ENCODE measurements around the gene PLEKHA7.
"Not testable (repeated sequence)": the region's sequence is repeated elsewhere in the genome, so short reads cannot be mapped to it uniquely, and the experiment has no call there.

The PLEKHA7 gene

DNA sequence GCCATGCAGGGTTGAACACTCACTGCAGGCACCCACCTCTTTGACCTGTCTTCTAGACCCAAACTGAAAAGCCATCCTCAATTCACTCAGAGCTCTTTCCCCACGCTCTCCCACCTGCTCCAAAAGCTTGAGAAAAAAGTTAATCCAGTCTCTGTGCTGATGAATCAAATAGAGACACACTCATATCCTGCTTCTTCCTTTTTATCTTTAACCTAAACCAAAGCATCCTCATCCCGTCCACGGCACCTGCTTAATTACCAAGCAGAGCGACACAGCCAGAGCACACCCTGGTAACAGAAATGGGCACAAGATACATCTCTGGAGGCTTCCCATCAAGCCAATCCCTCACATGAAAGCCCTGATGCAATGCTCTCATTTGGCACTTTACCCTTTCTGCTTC, 102.6 kb downstream of the PLEKHA7 start:
- no peak for DNase-seq (ENCODE audit: low read depth in 1 of 2, low spot score in 1 of 2)

DNA sequence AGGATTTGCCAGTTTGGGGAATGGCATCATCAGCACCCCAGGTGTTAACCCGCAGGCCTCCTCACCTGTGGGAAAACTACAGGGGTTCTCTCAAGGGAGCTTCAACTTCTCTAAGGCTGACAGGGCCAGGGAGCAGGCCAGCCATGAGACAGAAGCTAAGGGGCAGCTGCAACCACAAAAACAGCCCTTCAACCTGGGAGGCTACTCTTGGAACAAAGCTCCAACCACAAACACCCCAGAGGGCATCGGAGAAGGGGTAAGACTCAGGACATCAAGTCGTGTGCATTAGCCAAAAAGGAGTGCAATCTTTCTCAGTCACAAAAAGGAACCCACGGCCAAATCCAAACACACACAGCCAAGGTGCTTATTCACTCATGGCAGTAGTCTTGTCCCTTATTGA, 103.0 kb downstream of the PLEKHA7 start:
- DNase-seq (ENCODE audit: low read depth in 1 of 2, low spot score in 1 of 2): no peak

DNA sequence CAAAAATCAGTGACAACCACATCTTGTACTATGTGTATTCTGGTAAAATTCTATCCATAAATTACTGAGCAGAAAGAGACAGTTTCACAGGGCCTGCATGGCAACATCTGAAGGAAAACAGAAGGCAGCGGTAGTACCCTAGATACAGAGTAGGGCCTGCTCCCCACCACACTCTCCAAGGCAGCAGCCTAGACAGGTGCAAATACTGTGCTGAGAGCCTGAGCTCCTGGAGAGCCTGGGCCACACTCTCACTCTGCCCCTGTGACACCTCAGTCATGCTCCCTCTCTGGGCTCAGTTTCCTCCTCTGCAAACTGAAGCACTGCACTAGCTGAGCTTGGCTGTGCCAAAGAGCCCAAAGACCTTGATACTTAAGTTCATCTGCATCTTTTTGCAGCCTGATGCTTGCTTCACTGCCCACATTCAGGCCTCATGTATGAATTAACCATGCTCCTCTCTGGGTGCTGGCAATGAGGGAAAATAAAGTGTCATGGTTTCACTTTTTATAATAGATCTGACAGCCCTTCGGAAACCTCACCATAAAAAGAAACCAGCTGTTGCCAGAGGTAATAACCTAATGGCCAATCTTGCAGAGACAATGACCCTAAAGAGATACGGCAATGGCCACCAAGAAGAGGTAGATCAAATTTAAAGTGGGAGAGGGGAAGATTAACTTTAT, 104.7 kb downstream of the PLEKHA7 start:
- no peak for DNase-seq (ENCODE audit: low read depth in 1 of 2, low spot score in 1 of 2)

DNA sequence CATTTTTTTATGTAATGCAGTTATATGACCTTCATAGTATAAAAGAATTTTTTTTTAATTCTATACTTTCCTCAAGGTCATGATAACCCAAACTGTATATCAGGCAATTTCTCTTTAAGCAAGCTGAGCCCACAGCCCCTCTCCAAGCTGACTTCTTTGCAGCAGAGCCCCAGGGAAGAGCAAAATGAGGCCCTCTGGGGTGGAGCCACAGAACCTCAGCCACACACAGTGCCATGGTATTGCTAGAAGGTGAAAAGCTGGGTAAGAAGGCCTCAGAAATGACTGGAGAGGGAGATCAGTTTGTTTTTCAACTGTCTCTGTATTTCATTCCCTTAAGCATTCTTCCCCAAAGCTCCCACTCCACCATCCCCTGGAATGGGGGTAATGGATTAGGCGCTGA, 108.8 kb downstream of the PLEKHA7 start:
- DNase-seq (ENCODE audit: low read depth in 1 of 2, low spot score in 1 of 2): no peak

DNA sequence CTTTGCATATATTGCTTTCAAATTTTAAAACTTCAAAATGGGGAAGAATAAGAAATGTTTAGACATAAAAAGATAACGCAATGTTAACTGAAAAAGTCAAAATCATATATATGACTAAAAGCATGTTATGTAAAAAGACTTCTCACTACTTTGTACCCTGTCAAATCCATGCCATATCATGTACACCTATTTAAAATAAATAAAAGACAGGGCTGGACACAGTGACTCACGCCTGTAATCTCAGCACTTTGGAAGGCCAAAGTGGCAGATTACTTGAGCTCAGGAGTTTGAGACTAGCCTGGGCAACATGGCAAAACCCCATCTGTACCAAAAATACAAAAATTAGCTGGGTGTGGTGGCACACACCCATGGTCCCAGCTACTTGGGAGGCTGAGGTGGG, 109.5 kb downstream of the PLEKHA7 start:
- not testable (repeated sequence) for DNase-seq (ENCODE audit: low read depth in 1 of 2, low spot score in 1 of 2)

DNA sequence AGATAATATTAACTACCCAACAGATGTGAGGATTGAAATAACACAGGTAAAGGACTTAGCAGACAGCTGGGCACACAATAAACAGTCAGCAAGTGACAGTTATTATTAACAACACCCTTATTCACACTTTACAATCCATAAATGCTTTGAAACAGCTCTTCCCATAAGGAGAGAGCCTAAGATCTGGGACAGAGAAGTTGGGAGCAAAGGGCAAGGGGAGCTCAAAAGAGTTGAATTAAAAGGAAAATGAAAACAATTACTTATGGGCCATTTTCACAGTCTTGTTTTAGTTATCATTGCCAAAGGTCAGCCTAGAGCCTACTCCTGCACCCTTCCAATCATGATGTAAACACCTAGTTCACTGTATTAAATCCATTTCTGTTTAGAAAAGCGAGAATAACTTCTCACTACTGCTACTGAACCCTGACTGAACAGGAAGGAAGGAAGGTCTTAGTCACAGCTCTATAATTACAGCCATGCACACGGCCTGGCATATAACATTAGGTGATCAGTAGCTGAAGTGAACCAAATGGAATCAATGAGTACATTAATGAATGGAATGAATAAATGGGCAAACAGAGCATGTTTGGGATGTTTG, 111.3 kb downstream of the PLEKHA7 start:
- peak in 1 of 2 donors; percentile 21 for DNase-seq (ENCODE audit: low read depth in 1 of 2, low spot score in 1 of 2)

DNA sequence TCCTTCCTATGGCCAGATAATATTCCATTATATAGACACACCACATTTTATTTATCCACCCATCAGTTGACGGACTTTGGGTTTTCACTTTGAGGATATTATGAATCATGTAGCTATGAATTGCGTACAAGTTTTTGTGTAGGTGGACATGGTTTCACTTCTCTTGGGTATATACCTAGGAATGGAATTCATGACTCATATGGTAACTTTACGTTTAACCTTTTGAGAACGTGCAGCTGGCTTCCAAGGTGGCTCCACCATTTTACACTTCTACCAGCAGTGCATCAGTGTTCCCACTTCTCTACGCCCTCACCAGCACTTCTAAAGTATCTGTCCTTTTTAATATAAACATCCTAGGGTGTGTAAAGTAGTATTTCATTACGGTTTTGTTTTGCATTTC, 112.0 kb downstream of the PLEKHA7 start:
- DNase-seq (ENCODE audit: low read depth in 1 of 2, low spot score in 1 of 2): peak in 1 of 2 donors; percentile 46

DNA sequence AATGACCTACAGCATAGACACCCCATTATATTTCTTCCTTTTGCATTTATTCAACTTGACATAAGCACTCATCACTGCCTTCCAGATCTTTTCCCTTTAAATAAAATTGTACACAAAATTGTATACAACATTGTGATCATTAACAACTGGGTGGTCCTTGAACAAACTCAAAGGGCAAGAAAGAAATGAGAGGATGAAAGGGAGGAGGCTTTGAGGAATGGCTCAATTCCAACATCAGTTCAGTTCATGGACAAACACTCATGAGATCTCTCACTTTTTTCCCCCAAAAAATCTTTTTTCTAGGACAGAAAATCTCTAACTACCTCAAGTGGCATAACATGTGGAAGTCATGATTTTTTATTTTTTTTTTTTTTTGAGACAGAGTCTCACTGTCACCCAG, 113.7 kb downstream of the PLEKHA7 start:
- no peak for DNase-seq (ENCODE audit: low read depth in 1 of 2, low spot score in 1 of 2)

DNA sequence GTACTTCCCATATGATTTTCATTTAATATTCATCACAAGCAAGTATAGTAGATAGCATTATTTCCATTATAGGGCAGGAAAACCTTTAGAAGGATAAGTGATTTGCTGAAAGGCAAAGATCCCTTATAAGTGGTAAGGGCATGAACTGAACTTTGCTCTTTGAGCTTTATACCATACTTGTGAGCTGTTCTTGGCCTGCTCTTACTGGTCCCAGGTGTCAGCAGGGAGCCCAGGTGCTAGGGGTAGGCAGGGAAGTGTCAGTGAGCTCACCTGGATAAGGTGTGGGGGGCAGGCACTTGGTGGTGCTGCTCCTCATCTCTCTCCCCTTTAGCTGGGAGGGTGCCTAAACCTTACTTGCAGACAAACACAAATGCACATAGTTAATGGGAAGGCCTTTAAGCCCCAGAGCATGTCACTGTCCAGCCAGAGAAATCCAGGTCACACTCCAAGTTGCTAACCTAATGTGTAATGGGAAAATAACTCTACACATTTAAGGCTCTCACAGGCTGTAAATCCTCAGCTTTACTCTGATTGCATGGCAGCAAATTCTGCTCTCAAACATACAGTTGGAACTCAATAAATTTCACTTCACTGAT, 114.4 kb downstream of the PLEKHA7 start:
- no peak for DNase-seq (ENCODE audit: low read depth in 1 of 2, low spot score in 1 of 2)

DNA sequence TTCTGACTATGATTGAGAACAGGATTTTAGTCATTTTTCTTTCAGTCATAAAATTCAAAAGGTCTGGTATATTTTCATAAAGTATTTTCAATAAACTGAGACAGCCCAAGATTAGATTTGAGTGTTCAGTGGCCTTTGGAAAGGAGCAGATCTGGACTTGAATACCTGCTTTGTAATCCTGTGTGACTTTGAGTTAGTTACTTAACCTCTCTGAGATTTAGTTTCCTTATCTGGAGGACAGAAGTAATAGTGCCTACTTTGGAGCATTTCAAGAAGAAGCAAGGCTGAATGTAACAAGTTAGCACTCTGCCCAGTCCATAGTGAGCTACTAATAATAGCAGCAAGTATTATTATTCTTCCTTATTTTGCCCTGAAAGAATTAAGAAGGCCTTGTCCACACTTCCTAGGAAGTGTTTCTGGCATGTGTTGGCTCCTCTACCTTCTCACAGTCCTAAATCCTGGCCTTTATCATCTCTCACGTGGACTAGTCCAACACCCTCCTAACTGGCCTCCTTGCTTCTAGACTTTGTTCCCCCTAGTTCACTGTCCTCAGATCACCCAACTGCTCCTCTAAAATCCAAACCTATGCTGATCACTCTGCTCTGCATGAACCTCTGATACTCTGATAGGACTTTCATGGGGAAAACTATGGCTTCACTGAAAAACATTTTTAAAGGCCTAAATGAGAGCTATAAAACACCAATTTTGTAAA, 115.8 kb downstream of the PLEKHA7 start:
- DNase-seq (ENCODE audit: low read depth in 1 of 2, low spot score in 1 of 2): no peak

DNA sequence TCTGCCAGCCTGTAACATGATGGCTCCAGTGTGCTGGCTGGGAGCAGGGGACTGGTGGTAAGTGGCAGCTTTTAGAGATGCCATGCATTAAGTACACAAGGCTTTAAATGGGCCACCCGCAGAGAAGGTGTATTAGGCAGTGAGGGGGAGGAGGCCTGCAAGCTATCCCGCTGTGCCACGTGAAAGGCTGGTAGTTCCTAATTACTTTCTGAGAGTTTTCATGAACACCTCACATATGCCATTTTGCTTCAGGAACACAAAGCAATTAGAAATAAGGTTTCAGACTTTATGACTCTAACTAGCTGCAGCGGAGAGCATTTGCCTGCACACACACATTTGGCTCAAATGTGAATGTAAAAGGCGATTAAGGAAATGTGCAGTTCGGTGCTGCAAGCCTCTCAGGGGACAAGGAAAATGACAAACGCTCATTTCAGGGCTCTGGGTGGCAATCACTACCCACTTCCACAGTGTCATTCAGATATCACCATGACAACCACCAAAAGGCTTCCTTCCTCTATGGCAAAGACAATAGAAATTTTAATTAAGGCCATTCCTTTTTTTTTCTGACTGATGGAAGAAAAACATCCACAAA, 116.6 kb downstream of the PLEKHA7 start:
- no peak for DNase-seq (ENCODE audit: low read depth in 1 of 2, low spot score in 1 of 2)

DNA sequence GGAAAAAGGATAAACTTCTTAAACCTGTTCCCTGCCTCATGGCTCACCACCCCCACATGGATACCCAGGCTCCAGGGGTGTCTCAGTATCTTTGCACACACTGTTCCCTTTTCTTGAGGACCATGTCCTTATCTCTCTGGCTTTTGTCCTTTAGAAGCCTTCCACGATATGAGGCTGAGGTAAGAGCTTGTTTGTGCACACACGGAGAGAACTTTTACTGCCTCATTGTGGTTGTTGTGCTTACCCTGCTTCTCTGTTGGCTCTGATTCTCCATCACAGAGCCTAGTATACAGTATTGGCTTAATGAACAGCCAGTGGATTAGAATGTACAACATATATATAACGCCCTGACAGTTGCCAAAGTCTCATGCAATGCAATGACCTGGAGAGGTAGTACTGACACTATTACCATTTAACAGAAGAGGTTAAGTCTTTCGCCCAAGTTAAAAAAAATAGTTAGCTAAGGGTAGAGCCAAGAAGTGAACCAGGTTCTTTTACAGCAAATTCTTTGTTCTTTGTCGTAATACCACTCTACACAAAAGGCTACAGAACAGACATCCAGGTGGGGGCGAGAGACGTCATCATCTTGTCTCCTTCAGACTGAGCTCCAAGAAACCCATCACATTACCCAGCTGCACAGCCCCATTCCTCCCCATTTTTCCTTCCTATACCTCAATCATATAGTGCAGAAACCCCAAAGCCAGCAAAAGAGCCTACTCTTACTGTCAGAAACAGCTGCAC, 117.3 kb downstream of the PLEKHA7 start:
- DNase-seq (ENCODE audit: low read depth in 1 of 2, low spot score in 1 of 2): no peak

DNA sequence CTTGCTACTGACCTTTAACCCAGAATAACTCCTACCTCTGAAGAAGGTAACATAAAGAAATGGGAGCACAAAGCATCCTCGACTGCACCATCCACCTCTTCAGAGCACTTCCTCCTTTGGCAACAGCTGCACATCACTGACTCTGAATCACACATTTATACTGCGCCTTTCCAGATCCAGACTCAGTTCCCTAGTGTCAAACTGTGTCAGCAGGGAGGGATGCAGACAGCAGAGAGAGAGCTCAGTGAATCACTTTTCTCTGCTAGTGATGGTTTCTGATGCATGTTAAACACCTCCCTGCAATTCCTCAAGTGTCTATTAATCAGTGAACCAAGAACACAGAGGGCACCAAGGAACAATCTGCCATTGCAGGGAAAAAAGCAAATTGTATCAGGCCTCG, 118.9 kb downstream of the PLEKHA7 start:
- no peak for DNase-seq (ENCODE audit: low read depth in 1 of 2, low spot score in 1 of 2)

DNA sequence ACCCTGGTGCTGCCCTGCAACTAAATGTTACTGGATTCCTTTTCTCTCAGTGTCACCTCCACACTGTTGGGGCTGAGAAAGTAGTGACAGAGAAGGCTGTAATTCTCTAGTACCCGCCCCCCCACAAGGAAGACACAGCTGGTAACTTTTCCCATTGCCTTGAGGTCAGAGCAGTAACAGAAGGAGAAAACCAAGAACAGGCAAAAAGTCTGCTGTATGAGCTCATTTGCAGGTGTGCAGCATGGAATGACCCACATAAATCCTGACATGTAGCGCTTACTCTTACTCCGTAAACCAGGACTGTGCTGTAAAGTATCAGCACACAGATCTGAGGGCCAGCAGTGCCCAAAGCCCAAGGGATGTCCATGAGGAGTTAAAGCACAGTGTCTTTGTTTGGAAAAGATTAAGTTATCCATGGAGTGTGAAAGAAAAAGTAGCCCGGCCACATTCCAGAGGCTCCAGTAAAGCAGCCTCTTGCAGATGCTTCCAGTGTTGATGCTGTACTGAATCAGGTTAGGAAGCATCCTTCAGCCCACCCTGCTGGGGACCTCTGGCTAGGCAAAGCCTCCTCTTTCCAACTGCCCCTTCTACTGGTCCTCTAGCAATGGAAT, 120.7 kb downstream of the PLEKHA7 start:
- DNase-seq (ENCODE audit: low read depth in 1 of 2, low spot score in 1 of 2): no peak

DNA sequence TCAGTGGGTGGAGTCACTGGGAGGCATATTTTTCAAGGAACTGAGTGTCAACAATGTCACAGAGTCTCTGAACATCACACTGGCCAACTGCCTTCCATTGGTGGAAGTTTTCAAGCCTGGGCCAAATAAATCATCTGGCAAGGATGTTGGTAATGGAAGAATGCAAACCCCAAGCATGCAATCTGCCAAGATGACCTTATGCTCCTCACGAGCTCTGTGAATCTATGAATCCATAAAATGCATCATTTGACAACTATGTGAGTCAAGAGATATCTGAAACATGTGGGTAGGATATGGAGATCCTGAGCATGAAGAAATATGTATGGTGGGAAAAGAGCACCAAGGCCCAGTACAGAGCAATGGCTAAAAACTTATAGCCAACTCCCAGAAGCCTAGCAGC, 122.2 kb downstream of the PLEKHA7 start:
- DNase-seq (ENCODE audit: low read depth in 1 of 2, low spot score in 1 of 2): no peak

DNA sequence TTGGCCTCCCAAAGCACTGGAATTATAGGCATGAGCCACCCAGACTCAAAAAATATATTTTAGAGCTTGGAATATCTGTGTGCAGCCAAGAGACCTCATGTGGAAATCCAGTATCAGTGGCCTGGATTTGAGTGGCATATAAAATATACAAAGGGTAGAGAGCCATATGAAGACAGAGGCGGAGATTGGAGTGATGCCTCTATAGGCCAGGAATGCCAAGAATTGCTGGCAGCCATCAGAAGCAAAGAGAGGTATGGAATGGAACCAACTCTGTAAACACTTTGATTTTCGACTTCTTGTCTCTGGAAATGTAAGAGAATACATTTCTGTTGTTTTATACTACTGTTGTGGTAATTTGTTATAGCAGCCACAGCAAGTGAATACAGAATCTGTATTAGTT, 123.0 kb downstream of the PLEKHA7 start:
- DNase-seq (ENCODE audit: low read depth in 1 of 2, low spot score in 1 of 2): no peak

DNA sequence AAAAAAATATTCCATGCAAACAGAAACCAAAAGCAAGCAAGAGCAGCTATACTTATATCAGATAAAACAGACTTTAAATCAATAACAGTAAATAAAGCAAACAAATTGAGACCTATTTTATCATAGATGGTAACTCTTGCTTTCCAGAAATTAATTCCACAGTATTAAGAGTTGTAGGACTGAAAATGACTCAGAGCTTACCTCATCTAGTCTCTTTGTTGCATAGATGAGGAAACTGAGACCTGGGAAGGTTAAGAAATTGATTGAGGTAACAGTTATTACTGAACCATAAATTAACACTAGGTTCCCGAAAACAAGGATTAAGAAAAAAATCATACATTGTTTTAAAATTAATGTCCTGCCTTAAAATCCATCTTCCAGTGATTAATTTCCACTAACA, 123.8 kb downstream of the PLEKHA7 start:
- no peak for DNase-seq (ENCODE audit: low read depth in 1 of 2, low spot score in 1 of 2)

DNA sequence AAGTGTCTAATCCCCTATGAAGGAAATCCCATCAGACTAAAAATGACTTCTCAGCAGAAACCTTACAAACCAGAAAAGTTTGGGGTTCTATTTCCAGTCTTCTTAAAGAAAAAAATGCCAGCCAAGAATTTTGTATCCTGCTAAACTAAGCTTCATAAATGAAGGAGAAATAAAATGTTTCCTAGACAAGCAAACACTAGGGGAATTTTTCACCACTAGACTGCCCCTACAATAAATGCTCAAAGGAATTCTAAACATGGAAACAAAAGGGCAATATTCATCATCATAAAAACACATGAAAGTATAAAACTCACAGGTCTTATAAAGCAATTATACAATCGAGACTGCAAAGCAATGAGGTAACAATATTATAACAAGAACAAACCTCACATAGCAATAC, 124.3 kb downstream of the PLEKHA7 start:
- no peak for DNase-seq (ENCODE audit: low read depth in 1 of 2, low spot score in 1 of 2)

DNA sequence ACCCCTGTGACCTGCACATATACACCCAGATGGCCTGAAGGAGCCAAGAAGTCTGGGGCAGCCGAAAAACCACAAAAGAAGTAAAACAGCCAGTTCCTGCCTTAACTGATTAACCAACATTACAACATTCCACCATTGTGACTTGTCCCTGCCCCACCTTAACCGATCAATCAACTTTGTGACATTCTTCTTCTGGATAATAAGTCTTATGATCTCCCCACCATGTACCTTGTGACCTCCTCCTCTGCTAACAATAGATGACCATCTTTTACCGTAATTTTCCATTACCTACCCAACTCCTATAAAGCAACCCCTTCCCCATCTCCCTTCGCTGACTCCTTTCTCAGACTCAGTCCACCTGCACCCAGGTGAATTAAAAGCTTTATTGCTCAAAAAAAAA, 125.2 kb downstream of the PLEKHA7 start:
- DNase-seq (ENCODE audit: low read depth in 1 of 2, low spot score in 1 of 2): not testable (repeated sequence)

DNA sequence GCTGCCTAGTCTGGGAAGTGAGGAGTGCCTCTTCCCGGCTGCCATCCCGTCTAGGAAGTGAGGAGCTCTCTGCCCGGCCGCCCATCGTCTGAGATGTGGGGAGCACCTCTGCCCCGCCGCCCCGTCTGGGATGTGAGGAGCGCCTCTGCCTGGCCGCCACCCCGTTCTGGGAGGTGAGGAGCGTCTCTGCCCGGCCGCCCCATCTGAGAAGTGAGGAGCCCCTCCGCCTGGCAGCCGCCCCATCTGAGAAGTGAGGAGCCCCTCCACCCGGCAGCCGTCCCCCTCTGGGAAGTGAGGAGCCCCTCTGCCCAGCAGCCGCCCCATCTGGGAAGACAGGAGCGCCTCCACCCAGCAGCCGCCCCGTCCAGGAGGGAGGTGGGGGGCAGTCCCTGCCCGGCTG, 126.3 kb downstream of the PLEKHA7 start:
- not testable (repeated sequence) for DNase-seq (ENCODE audit: low read depth in 1 of 2, low spot score in 1 of 2)

DNA sequence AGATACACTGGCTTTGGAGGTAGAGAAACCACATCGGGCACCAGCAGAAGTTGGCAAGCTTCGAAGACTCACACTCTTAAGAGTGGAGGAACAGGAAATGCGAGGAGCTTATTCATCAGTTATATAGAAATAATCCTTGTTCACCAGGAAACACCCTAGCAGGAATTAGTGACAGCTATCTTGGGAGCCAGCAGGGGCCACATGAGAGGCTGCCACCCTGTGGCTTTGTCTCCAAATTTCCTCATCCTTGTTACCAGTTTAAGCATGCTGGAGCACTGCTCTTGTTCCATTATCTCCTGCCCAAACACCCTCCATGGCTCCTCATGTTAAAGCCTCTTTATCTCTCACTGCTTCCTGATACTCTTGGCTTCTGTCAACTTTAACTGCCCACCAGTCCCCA, 131.0 kb downstream of the PLEKHA7 start:
- DNase-seq (ENCODE audit: low read depth in 1 of 2, low spot score in 1 of 2): no peak
